T47D (cell line): ENCODE data around the gene CARD11.

Experiments used
- DNase-seq, 2 experiments: peaks; one replicate each; pipeline versions ENCODE4 v3.0.0 to v3.0.0-alpha.2; 2011 to 2012; ENCODE audit warnings: low read depth in 1 of 2, low spot score in 1 of 2
- JUND ChIP-seq: IDR thresholded peaks from 2 replicates; pipeline ENCODE4 v1.6.1; 2012; ENCODE audit warnings: low read depth
- in situ Hi-C: cut with HindIII; loops from 2 replicates; pipeline ENCODE4 v1.10.0; 2016; ENCODE audit warnings: low sequenced_read_pairs, low pct_unique_long_range_greater_than_20kb

Gene CARD11

DNA sequence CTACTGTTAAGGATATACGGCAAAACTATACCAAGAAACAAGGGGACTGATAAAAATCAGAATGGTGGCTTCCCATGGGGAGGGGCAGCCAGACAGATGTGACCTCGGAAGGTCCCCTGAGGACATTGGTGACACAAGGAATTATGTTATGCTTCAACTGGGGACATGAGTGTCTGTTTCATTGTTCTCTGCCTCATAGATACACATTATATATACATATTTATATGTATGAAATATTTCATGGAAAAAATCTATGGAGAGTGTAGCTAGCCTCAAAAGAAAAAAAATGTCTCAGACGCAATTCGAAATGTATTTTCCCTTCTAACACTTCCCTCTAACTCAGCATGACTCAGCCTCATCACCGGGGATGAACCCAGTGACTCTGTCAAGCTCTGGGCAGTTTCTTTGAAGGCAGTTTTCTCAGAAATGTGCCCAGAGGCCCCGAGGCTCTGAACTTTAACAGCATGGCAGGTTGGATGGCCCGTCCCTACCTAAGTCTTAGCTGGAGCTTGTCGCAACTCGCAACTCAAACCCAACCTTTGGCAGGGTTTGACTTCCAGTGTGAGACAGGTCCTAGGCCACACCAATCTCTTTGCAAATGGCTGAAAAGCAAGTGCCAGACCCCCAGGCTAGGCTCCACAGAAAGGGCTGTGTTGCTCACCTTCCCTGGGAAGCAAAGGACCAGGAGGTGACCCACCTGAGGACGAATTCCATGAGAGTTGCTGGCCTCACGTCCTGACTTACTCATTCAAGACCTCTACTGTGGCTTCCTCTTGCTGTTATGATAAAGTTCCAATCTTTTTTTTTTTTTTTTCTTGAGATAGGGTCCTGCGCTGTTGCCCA, 86.9 kb downstream of the CARD11 start:
- TF ChIP-seq JUND = no peak
- DNase-seq = no peak
- in situ Hi-C loops = no loop called here

DNA sequence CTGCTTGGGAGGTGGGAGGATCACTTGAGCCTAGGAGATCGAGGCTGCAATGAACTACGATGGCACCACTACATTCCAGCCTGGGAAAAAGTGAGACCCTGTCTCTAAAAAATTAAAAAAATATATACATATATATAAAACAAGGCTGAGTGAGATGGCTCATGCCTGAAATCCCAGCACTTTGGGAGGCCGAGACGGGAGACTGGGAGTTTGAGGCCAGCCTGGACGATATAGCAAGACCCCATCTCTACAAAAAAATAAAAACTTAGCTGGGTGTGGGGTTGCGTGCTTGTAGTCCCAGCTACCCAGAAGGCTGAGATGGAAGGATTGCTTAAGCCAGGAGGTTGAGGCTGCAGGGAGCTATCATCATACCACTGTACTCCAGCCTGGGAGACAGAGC, 87.6 kb downstream of the CARD11 start:
- DNase-seq = no peak
- in situ Hi-C loops = no loop called here
- TF ChIP-seq JUND = no peak

DNA sequence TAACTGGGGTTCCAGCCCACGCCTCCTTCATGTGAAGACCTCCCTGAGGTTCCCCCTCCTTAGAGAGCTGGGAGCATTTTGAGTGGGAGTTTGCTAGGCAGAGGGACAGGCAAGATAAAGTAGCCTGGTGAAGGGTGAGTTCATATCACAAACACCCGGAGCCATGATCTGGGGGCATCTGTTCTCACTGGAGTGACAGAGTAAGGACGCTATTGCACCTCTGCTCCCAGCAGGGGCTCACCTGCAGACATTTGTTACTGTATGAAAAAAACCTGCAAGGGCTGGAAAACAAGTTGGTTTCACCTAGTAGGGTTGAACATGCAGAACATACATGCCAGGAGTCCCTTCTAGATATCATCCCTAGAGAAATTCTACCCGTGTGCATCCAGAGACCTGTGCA, 88.4 kb downstream of the CARD11 start:
- TF ChIP-seq JUND = no peak
- in situ Hi-C loops = no loop called here

DNA sequence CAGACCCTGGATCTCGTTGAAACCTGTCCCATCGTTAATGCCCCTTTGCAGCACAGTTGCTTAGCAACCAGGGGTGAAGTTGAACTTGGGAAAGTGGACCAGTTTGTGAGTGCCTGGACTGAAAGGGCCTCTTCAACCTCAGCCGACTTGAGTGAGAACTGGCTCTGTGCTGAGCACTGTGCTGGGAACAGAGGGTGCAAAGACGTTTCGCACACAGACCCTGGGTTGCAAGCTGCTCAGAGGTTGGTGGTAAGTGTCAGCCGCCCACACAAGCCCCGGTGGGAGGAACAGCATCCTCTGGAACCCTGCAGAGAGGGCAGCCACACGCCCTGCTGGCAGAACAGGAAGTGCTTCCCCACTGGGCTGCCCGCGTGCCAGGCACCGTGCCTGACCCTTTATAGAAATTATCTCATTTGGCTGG, 89.2 kb downstream of the CARD11 start:
- no peak for DNase-seq
- in situ Hi-C loops = no loop called here
- no peak for TF ChIP-seq JUND

More for the DNA sequence above, 88.4 kb downstream of the CARD11 start:
- no peak for DNase-seq

DNA sequence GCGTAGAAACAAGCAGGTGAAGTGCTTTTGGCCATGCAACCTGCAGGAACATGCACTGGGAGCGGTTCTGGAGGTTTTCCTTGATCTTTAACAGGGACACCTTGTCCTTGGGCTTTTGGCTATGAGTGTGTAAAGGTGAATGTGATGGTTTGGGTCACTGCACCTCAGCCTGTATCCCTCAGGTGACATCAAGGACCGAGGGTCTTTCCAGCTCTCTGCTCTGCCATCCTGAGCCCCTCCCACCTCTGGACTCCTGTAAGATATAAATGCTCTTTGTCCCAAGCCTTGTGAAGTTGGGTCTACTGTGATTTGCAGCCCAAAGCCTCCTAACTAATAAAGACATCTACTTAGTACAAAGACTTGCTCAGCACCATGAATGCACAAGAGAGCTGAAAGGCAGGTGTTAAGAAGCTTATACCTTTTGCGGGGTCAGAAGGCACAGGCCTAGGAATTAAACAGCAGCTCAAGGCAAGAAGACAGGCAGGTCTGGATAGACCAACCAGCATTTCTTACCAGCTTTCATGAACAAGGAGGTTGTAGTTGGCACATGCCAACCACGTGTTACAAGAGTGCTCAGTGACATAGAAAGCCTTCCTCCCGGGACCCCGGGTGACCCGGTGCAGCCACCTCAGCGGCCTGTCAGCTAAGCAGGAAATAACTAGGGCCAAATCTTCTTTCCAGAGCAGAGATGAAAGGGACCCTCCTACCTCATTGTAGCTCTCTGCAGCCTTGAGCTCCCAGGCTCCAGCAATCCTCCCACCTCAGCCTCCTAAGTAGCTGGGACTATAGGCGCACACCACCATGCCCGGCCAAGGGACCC, 89.9 kb downstream of the CARD11 start:
- in situ Hi-C loops = no loop called here
- no peak for DNase-seq
- no peak for TF ChIP-seq JUND

DNA sequence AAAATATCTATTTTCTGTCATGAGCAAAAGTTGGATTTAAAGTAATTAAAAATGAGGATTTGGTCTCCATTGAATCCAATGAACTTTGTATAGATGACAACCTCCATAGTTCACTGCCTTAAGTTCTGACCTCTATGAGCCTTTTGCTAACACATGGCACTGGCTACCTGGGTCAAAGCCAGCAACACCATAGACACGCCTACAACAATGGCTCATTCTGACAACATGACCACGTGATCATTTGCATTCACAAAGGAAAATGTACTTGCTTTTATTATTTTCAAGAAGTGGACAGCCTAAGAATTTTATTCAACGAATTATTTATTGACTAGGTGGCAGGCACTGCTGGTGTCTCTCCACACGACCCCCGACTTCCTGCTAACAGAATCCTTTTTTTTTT, 90.6 kb downstream of the CARD11 start:
- TF ChIP-seq JUND = no peak
- no peak for DNase-seq
- in situ Hi-C loops = no loop called here

DNA sequence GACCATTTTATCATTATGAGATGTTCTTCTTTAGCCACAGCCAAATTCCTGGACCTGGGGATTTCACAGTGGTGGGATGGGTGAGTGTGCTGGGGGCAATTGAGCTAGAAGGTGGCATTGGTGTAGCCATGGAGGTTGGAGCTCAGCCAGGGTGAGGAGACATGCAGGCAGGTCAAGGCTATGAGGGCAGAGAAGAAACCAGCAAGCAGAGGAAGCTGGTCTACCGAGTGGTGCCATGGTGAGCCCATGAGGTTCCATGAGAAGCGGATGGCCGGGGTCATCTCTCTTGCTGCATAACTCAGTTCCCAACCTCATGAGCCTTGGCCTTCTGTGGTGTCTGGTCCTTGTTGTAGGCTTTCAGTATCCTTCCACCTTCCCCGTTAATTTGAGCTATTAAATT, 91.4 kb downstream of the CARD11 start:
- in situ Hi-C loops = no loop called here
- TF ChIP-seq JUND = no peak
- no peak for DNase-seq

DNA sequence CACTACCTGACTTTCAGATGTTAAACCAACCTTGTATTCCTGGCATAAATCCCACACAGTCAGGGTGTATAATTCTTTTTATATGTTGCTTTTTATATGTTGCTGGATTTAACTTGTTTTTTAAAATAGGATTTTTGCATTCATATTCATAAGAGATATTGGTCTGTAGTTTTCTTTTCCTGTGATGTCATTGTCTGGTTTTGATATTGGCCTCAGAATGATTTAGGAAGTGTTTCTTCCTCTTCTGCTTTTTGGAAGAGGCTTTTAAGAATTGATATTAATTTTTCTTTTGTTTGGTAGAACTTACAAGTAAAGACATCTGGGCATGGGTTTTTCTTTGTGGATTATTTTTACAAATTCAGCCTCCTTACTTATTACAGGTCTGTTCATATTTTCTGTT, 93.1 kb downstream of the CARD11 start:
- in situ Hi-C loops = no loop called here
- TF ChIP-seq JUND = no peak
- DNase-seq = no peak

DNA sequence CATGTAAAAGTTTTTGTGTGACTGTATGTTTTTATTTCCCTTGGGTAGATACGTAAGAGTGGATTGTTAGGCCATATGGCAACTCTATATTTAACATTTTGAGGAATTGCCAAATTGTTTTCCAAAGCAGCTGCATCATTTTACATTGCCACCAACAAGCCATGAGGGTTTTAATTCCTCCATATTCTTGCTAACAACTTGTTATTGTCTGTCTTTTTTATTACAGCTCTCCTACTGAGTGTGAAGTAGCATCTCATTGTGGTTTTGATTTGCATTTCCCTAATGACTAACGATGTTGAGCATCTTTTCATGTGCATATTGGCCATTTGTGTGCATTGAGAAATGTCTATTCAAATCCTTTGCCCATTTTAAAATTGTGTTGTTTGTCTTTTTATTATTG, 94.9 kb downstream of the CARD11 start:
- DNase-seq = no peak
- no peak for TF ChIP-seq JUND
- in situ Hi-C loops = no loop called here

DNA sequence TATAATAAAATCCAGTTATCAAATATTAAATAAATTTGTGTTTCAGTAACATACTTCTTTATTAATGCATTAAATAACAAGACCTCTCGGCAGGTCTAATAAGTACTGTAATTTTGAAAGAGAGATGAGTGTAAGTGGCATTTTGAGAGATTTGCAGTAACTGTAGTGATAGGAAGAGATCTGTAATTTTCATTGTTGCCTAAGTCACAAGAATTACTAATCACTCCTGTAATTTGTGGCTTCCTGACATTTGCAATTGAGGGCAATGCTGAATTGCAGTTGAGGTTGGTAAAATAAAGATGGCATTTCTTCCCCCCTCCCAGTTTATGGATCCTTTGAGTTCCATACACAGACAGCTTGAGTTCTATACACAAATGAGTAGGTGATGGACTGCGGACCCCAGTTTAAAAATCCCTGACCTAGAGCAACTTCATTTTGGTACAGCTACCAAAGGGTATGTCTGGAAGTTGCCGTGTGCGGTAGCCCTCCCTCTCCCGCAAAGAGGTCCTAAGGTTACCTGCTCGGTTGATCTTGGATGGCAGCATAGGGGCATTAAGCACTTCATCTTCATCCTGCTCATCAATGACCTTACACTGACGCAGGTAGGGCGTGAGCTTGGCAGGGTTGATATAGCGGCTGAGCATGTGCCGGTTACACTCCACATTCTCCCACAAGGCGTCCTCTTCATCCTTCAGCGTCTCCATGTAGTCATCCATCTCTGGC, 96.4 kb downstream of the CARD11 start:
- DNase-seq = no peak
- no peak for TF ChIP-seq JUND
- in situ Hi-C loops = no loop called here

DNA sequence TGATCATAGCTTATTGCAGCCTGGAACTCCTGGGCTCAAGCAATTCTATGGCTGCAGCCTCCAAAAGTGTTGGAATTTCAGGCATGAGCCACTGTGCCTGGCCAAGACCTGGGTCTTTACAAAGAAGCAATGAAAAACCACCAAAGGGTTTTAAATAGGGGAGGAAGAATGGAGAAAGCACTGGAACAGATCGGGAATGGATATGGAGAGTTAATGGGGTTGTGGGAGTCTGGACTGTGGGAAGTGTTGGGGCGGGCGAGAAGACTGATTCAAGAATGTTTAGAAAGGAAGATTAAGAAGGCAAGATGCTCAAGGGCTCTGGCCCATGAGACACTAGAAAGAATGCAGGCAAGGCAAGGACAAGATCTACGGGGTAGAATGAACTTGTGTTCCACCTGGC, 98.5 kb downstream of the CARD11 start:
- no peak for DNase-seq
- no peak for TF ChIP-seq JUND
- in situ Hi-C loops = no loop called here

DNA sequence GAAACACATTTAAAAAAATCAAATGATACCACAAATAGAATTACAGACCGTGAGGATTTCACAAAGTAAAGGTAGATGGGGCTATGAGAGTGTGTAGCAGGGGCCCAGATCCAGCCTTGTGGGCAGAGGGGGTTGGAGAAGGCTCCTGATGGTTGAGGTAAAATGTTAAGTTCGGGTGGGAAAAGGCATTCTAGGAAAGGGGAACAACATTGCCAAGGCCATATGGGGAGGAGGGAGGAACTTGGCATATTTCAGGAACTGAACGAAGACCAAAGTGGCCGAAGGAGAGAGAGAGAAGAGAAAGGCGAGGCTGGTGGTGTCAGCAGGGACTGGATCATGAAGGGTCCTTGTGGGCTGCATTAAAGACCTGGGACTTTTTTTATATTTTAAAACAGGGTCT, 98.9 kb downstream of the CARD11 start:
- no peak for DNase-seq
- in situ Hi-C loops = no loop called here
- no peak for TF ChIP-seq JUND
